Panc1 (cell line): ENCODE results near the gene HK2. TPM values are rescaled to one million over a fixed set of nuclear protein-coding genes. Genes with fewer than 3 reads are reported as not detected.

ENCODE experiments used
- ATAC-seq: fragments of 200-7000 bp; cut with Tn5 transposase; 2 replicates; pipeline ENCODE4 v1.9.1; 2020; ENCODE audit warnings: mild to moderate bottlenecking, moderate library complexity
- BruUV-seq: library from RNA; stranded (reverse); fragments of 400-500 nt; replicated peaks from 2 replicates; lab custom pipeline; 2021; lab: Mats Ljungman, UMichigan
- CTCF ChIA-PET: fragments of 300-600 bp; sonication (Branson Sonifier 250); formaldehyde crosslinking; loops from one replicate; lab custom pipeline; 2022; ENCODE audit warnings: antibody characterized with exemption; lab: Charles Lee
- POLR2A ChIA-PET: fragments of 300-600 bp; sonication (Branson Sonifier 250); formaldehyde crosslinking; loops from one replicate; lab custom pipeline; 2022; ENCODE audit warnings: antibody characterized with exemption; lab: Charles Lee
- DNase-seq: peaks from one replicate; pipeline ENCODE4 v3.0.0-alpha.2; 2010; ENCODE audit warnings: low read depth, low spot score
- H3K27ac ChIP-seq: 2 replicates; pipeline ENCODE4 v1.5.1; 2011; ENCODE audit warnings: mild to moderate bottlenecking, low read length, inconsistent platforms
- H3K27me3 ChIP-seq: fragments of 200-500 bp; sonication (Bioruptor generic); 2 replicates; pipeline ENCODE4 v1.6.0; 2014; ENCODE audit warnings: low read length, inconsistent platforms; ENCODE audit not compliant: control insufficient read depth, insufficient read depth
- H3K36me3 ChIP-seq: fragments of 200-500 bp; sonication (Bioruptor generic); 2 replicates; pipeline ENCODE4 v1.5.1; 2014; ENCODE audit warnings: inconsistent platforms, mild to moderate bottlenecking, low read length, moderate library complexity; ENCODE audit not compliant: control insufficient read depth, insufficient read depth
- H3K4me1 ChIP-seq: 2 replicates; pipeline ENCODE4 v1.5.1; 2011; ENCODE audit warnings: inconsistent platforms, mild to moderate bottlenecking, low read length, moderate library complexity; ENCODE audit not compliant: control insufficient read depth, insufficient read depth
- H3K4me3 ChIP-seq, 2 experiments: 2 replicates each; pipeline ENCODE4 v1.5.1; 2011 to 2012; ENCODE audit warnings: low read depth in 2 of 2, low read length in 2 of 2, mild to moderate bottlenecking in 2 of 2, inconsistent platforms in 1 of 2, moderate library complexity in 1 of 2
- H3K9me3 ChIP-seq: fragments of 200-500 bp; sonication (Bioruptor generic); 2 replicates; pipeline ENCODE4 v1.5.1; 2014; ENCODE audit warnings: low read depth, mild to moderate bottlenecking, inconsistent platforms, low read length, moderate library complexity; ENCODE audit not compliant: control insufficient read depth, insufficient read depth
- POLR2AphosphoS5 ChIP-seq: IDR thresholded peaks from 2 replicates; pipeline ENCODE4 v1.6.1; 2012; ENCODE audit warnings: mild to moderate bottlenecking, low read depth, low read length, moderate library complexity
- in situ Hi-C: cut with HindIII; loops from 2 replicates; pipeline ENCODE4 v1.10.0; 2016; ENCODE audit warnings: low sequenced_read_pairs, low pct_unique_long_range_greater_than_20kb
- intact Hi-C: fragments of 100-400 bp; cut with micrococcal nuclease; formaldehyde crosslinking; loops from one replicate; pipeline ENCODE4 v1.10.0; 2022; ENCODE audit not compliant: unreplicated experiment
- total RNA-seq: library from RNA; stranded (reverse); gene quantifications from one replicate; pipeline ENCODE4 v1.2.1, GENCODE V29; 2021; ENCODE audit not compliant: unreplicated experiment
- TF ChIP-seq, protein P1 (sequence below): fragments of 450-650 bp; IDR thresholded peaks from 2 replicates; pipeline ENCODE4 v1.5.1; 2017; ENCODE audit warnings: mild to moderate bottlenecking

HK2 gene
- total RNA-seq, 1 experiment from 2014 or later = 1.7 TPM

DNA sequence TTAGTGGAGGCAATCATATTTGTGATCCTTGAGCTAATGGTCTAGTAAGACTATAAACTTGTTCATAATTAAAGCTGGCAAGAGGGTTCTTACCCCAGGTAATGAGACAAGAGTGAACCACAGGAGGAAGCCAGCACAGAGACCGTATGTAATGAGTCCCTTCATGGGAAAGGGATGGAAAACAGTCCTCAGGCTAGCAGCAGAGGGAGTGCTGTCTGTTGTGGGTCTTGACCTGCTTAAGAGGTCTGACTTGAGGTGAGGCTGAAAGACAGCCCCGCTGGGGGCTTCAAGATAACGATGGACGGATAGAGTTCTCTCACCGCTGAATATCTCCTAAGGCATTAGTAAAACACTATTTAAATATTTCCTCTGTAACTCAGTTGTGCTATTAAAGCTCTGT, 108.3 kb downstream of the HK2 start:
- no TSS peak for BruUV-seq
- no peak for ATAC-seq
- H3K27ac ChIP-seq = no peak overlapping the region
- no peaks in the 10 kb centered on the region; the same call in 1 of the 2 replicates for H3K27me3 ChIP-seq
- no peak for DNase-seq
- H3K9me3 ChIP-seq = no peaks in the 10 kb centered on the region
- no peaks in the 10 kb centered on the region for H3K4me1 ChIP-seq
- in situ Hi-C loops = no loop called here
- H3K36me3 ChIP-seq = no peaks in the 10 kb centered on the region
- TF ChIP-seq, protein P1, sequence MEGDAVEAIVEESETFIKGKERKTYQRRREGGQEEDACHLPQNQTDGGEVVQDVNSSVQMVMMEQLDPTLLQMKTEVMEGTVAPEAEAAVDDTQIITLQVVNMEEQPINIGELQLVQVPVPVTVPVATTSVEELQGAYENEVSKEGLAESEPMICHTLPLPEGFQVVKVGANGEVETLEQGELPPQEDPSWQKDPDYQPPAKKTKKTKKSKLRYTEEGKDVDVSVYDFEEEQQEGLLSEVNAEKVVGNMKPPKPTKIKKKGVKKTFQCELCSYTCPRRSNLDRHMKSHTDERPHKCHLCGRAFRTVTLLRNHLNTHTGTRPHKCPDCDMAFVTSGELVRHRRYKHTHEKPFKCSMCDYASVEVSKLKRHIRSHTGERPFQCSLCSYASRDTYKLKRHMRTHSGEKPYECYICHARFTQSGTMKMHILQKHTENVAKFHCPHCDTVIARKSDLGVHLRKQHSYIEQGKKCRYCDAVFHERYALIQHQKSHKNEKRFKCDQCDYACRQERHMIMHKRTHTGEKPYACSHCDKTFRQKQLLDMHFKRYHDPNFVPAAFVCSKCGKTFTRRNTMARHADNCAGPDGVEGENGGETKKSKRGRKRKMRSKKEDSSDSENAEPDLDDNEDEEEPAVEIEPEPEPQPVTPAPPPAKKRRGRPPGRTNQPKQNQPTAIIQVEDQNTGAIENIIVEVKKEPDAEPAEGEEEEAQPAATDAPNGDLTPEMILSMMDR = no peak
- TF ChIP-seq POLR2AphosphoS5 = no peak
- H3K4me3 ChIP-seq = no peak overlapping the region
- intact Hi-C loops = no loop called here
- POLR2A ChIA-PET = no interaction called here
- CTCF ChIA-PET = interaction anchor here (0.7 kb wide), 1 partner anchor 12 kb away, joined by 3 read pairs; no protein-coding TSS in a partner anchor

Other genes starting within 250 kb of the HK2 start
- not detected for gene M1AP, start 185.8 kb upstream of the HK2 start, total RNA-seq
- gene SEMA4F, start 179.9 kb upstream of the HK2 start, total RNA-seq = 13.3 TPM
- 103 TPM for gene POLE4, start 124.5 kb downstream of the HK2 start, total RNA-seq